AG09309 (cell line): ENCODE results near the gene NRCAM.

ENCODE experiments used
- DNase-seq: peaks from one replicate; pipeline ENCODE4 v3.0.0-alpha.2; 2010; ENCODE audit warnings: low read depth
- H3K4me3 ChIP-seq: 2 replicates; pipeline ENCODE4 v1.5.1; 2011; ENCODE audit warnings: mild to moderate bottlenecking, low read depth, low read length, moderate library complexity; ENCODE audit not compliant: control insufficient read depth
- TF ChIP-seq, protein P1 (sequence below): IDR thresholded peaks from 2 replicates; pipeline ENCODE4 v1.5.1; 2011; ENCODE audit warnings: mild to moderate bottlenecking, low read depth, low read length, inconsistent platforms; ENCODE audit not compliant: insufficient read depth, control insufficient read depth; ENCODE audit errors: missing control alignments

NRCAM gene

DNA sequence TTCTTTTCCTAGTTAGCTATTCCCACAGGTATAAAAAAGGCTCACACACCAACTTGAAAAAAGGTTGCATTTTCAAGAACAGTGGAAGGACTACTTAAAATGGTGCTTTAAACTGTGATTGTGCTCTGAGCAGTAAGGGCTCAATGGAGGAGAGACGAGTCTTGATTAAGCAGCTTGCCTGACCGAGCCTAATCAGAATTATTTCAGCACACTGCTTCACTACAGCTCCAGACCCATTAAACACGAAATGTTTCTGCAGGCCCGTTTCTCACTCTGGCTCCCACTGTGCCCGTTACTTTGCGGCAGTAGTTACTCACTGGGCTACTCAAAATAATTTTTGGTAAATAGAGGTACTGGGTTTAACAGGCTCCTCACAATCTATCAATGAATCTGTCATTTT, 126.0 kb downstream of the NRCAM start:
- no peak for DNase-seq
- TF ChIP-seq, protein P1, sequence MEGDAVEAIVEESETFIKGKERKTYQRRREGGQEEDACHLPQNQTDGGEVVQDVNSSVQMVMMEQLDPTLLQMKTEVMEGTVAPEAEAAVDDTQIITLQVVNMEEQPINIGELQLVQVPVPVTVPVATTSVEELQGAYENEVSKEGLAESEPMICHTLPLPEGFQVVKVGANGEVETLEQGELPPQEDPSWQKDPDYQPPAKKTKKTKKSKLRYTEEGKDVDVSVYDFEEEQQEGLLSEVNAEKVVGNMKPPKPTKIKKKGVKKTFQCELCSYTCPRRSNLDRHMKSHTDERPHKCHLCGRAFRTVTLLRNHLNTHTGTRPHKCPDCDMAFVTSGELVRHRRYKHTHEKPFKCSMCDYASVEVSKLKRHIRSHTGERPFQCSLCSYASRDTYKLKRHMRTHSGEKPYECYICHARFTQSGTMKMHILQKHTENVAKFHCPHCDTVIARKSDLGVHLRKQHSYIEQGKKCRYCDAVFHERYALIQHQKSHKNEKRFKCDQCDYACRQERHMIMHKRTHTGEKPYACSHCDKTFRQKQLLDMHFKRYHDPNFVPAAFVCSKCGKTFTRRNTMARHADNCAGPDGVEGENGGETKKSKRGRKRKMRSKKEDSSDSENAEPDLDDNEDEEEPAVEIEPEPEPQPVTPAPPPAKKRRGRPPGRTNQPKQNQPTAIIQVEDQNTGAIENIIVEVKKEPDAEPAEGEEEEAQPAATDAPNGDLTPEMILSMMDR, result no peak
- no peak overlapping the region for H3K4me3 ChIP-seq

DNA sequence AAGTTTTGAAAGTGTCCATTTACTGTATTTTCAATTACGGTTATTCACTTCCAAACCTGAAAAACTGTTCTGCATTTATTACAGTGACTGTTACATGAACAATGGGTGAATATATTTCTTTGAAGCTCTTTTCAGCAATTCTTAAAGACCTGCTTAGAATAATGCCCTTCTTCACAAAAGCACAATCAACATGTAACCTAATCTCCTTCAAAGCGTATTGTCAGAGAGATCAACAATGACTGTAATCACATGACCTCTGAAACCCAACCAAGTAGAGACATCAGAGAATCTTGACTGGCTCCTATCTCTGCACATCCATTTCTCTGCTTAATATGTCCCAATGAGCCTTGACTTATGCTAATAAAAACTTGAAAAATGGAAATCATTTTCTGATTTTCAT, 126.7 kb downstream of the NRCAM start:
- TF ChIP-seq, protein P1, result no peak
- DNase-seq, result no peak

DNA sequence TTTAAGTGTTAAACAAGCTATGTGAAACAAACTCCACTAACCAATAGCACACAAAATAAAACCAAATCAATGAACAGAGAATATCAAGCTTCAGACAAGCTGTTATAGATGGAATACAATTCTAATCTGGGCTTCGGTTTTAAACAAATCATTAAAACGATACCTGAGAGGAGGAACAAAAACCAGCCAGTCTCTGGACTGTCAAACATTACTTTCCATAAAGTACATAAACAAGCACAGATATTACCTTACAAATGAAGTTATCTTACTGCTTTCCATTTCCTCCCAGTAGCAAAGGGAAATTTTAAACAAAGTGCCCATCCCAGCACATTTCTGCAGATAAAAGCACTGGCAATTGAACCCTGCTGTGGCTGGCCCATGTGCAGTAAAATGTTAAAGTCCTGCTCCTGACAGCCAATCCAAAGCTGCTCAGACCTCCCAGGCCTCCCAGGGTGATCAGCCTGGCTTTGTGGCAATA, 128.0 kb downstream of the NRCAM start:
- H3K4me3 ChIP-seq, result no peak overlapping the region
- no peak for DNase-seq
- TF ChIP-seq, protein P1, result no peak

More for the DNA sequence above, 126.7 kb downstream of the NRCAM start:
- no peak overlapping the region for H3K4me3 ChIP-seq

DNA sequence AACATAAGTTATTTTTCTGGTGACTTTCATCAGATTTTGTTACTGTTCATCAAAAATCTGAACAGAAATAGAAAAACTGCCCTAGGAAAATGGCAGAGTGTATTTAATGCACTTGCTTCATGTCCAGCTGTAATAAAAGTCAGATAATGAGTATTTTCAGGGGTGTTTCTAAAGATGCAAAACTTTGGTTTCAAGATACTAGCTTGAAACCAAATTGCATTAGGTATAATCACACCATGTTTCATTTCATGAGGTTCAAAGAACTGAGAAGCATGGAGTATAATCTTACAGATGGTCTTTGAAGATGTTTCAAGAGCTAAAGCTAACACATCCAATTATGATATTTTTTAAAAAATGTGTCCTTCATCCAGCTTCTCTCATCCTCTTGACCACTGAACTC, 128.9 kb downstream of the NRCAM start:
- H3K4me3 ChIP-seq, result no peak overlapping the region
- TF ChIP-seq, protein P1, result no peak
- DNase-seq, result no peak

DNA sequence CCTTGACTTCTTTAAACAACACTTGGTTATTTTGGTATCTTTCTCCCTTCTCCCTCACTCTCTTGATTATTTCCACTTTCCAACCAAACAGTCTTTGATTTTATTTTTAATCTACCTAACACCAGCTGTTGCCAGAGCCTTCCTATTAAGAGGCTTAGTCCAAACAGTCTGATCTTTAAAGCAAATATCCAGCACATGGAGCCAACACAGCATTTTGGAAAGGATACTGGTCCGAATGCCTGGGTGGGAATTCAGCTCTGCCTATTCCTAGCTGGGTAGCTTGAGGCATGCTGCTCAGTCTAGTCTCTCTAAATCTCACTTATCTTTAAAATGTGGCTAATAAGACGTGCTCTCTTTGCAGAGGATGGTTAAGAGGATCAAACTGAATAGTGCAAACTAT, 129.3 kb downstream of the NRCAM start:
- no peak for DNase-seq
- TF ChIP-seq, protein P1, result no peak
- no peak overlapping the region for H3K4me3 ChIP-seq

DNA sequence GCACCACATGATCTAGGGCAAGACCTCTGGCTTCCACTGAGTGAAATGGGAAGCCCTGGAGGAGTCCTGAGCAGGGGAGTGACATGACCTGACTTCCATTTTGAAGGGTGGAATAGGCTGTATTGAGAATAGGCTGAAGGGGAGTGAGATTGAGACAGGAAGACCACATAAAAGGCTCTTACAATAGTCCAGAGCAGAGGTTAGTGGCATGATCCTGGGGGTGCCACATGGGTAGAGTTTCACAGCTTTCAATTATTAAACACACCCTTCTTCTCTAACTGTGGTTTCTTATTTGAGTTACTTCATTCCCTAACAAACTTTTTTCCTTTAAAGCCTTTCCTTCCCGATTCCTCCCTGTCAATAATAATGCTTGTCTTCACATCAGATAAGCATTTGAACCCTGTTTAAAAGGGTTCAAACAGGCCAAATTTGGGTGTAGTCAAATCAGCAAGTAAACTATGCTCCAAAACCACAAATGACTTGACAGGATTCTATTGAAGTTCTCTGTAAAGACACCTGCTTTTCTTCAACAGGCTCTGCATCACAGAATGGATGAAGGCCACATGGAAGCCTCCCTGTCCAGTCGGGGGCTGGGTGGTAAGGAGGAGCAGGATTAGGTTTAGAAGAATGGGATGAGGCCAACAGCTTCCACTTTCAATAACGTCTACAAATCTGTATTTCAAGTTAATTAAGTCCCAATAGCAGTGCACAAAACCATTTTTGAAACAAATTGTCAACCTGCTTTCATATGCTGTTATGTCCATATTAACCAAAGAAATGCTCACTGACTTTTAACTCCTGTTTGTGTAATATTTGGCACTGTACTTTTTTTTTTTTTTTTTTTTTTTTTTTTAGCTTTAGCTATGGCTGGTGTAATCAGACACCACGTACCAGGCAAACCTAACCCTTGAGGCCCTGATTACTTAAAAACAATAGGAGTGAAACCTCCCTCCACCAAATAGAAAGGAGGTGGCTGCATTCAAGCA, 131.9 kb downstream of the NRCAM start:
- DNase-seq, result no peak
- H3K4me3 ChIP-seq, result no peak overlapping the region
- TF ChIP-seq, protein P1, result no peak
